Measurements from ENCODE around the gene ELFN2. TPM values are rescaled to one million over a fixed set of nuclear protein-coding genes. Genes with fewer than 3 reads are reported as not detected.
"Not testable (repeated sequence)": the region's sequence is repeated elsewhere in the genome, so short reads cannot be mapped to it uniquely, and the experiment has no call there.

The ELFN2 gene
- total and polyA plus RNA-seq, 8 donors: 0.70 to 4.9 (median 1.5) TPM

GRCh38 chr22:37473437-37473946, 46.2 kb upstream of the ELFN2 start:
- no peak overlapping the region for H3K4me3 ChIP-seq
- ATAC-seq (no peak), DNase-seq (peak in 1 of 4 donors; percentile 41)
- no peak for TF ChIP-seq CTCF (IDR thresholded peaks at IDR 0.05)
- peaks cover 0 to 77% of the 10 kb centered on the region in 2 donors for H3K36me3 ChIP-seq
- no peaks in the 10 kb centered on the region for H3K4me1 ChIP-seq
- H3K9me3 ChIP-seq: no peaks in the 10 kb centered on the region
- intact Hi-C loops (cut with DNase I): no loop called here
- H3K27me3 ChIP-seq: peaks cover 0 to 5% of the 10 kb centered on the region in 2 donors
- H3K27ac ChIP-seq: no peak overlapping the region

- peak; percentile 43 to 47 for TF ChIP-seq CTCF (IDR thresholded peaks at IDR 0.05)
- peak in 1 of 4 donors; percentile 74 for DNase-seq
These were observed 45.2 kb upstream of the ELFN2 start for GRCh38 chr22:37472418-37473006.

GRCh38 chr22:37471727-37472417, 44.6 kb upstream of the ELFN2 start:
- no peak overlapping the region for H3K4me3 ChIP-seq
- ATAC-seq (no peak), DNase-seq (peak in 1 of 4 donors; percentile 25)
- intact Hi-C loops (cut with DNase I): no loop called here
- peaks cover 0 to 65% of the 10 kb centered on the region in 2 donors for H3K36me3 ChIP-seq
- no peaks in the 10 kb centered on the region for H3K4me1 ChIP-seq
- no peak for TF ChIP-seq CTCF (IDR thresholded peaks at IDR 0.05)
- H3K9me3 ChIP-seq: no peaks in the 10 kb centered on the region
- no peak overlapping the region for H3K27ac ChIP-seq
- peaks cover 0 to 12% of the 10 kb centered on the region in 2 donors for H3K27me3 ChIP-seq

More at GRCh38 chr22:37472418-37473006, 45.2 kb upstream of the ELFN2 start:
- no peak overlapping the region for H3K27ac ChIP-seq
- peaks cover 0 to 70% of the 10 kb centered on the region in 2 donors for H3K36me3 ChIP-seq
- no peaks in the 10 kb centered on the region for H3K9me3 ChIP-seq
- peaks cover 0 to 5% of the 10 kb centered on the region in 2 donors for H3K27me3 ChIP-seq
- no peaks in the 10 kb centered on the region for H3K4me1 ChIP-seq
- H3K4me3 ChIP-seq: no peak overlapping the region
- peak; percentile 68 for ATAC-seq
- intact Hi-C loops (cut with DNase I): no loop called here

- no peak for ATAC-seq
- no peak for TF ChIP-seq CTCF (IDR thresholded peaks at IDR 0.05)
- Histone ChIP-seq H3K4me1 (no peaks in the 10 kb centered on the region), H3K27ac (no peak overlapping the region), H3K4me3 (no peak overlapping the region), H3K36me3 (peaks cover 0 to 62% of the 10 kb centered on the region in 2 donors), H3K9me3 (no peaks in the 10 kb centered on the region), H3K27me3 (peaks cover 0 to 21% of the 10 kb centered on the region in 2 donors)
- no peak for DNase-seq
- intact Hi-C loops (cut with DNase I): no loop called here
These were observed 42.8 kb upstream of the ELFN2 start for GRCh38 chr22:37470087-37470445.

- H3K4me3 ChIP-seq: no peak overlapping the region
- intact Hi-C loops (cut with DNase I): no loop called here
- H3K27me3 ChIP-seq: peaks cover 0 to 21% of the 10 kb centered on the region in 2 donors
- no peak for TF ChIP-seq CTCF (IDR thresholded peaks at IDR 0.05)
- DNase-seq (peak in 1 of 4 donors; percentile 61), ATAC-seq (no peak)
- no peaks in the 10 kb centered on the region for H3K9me3 ChIP-seq
- no peak overlapping the region for H3K27ac ChIP-seq
- H3K36me3 ChIP-seq: peaks cover 0 to 57% of the 10 kb centered on the region in 2 donors
- no peaks in the 10 kb centered on the region for H3K4me1 ChIP-seq
These were observed 42.3 kb upstream of the ELFN2 start for GRCh38 chr22:37469416-37470086.

- ATAC-seq; H3K27ac ChIP-seq; H3K4me3 ChIP-seq; H3K9me3 ChIP-seq; intact Hi-C loops (cut with DNase I); H3K4me1 ChIP-seq: not testable (repeated sequence)
- peak in 1 of 4 donors; percentile 51 for DNase-seq
- H3K27me3 ChIP-seq: peaks cover 0 to 21% of the 10 kb centered on the region in 2 donors
- peaks cover 0 to 44% of the 10 kb centered on the region in 2 donors for H3K36me3 ChIP-seq
These were observed 41.0 kb upstream of the ELFN2 start for GRCh38 chr22:37468201-37468695.

Data from left lung (tissue), 10 donors.